ENCODE results near the gene DIO3.
A peak's percentile ranks its signal among the peaks of the same experiment; 100 is the strongest.

The DIO3 gene

GRCh38 chr14:101561145-101561896 lies at the start of gene DIO3:
DIO3 (plus strand) TSS chr14:101561495.
- peak; percentile 40 for DNase-seq

GRCh38 chr14:101511620-101512375 lies 49.5 kb upstream of the DIO3 start:
- DNase-seq = no peak

- no peak for DNase-seq
Measured at GRCh38 chr14:101512376-101512695, 49.0 kb upstream of the DIO3 start.

- DNase-seq = no peak
Measured at GRCh38 chr14:101514136-101514535, 47.2 kb upstream of the DIO3 start.

- no peak for DNase-seq
Measured at GRCh38 chr14:101516401-101516800, 44.9 kb upstream of the DIO3 start.

GRCh38 chr14:101518611-101519473 lies 42.5 kb upstream of the DIO3 start:
- DNase-seq = no peak

GRCh38 chr14:101520621-101521472 lies 40.4 kb upstream of the DIO3 start:
- DNase-seq = no peak

- DNase-seq = no peak
Measured at GRCh38 chr14:101521473-101521915, 39.8 kb upstream of the DIO3 start.

GRCh38 chr14:101521978-101522377 lies 39.3 kb upstream of the DIO3 start:
- DNase-seq = no peak

- DNase-seq = no peak
Measured at GRCh38 chr14:101525640-101526527, 35.4 kb upstream of the DIO3 start.

GRCh38 chr14:101527987-101528386 lies 33.3 kb upstream of the DIO3 start:
- DNase-seq = no peak

GRCh38 chr14:101529079-101529478 lies 32.2 kb upstream of the DIO3 start:
- DNase-seq = no peak

- no peak for DNase-seq
Measured at GRCh38 chr14:101534198-101534597, 27.1 kb upstream of the DIO3 start.

GRCh38 chr14:101535232-101535631 lies 26.1 kb upstream of the DIO3 start:
- DNase-seq = no peak

GRCh38 chr14:101535701-101536207 lies 25.5 kb upstream of the DIO3 start:
- no peak for DNase-seq

GRCh38 chr14:101537286-101537685 lies 24.0 kb upstream of the DIO3 start:
- DNase-seq = no peak

- DNase-seq = no peak
Measured at GRCh38 chr14:101538878-101539277, 22.4 kb upstream of the DIO3 start.

GRCh38 chr14:101539880-101540279 lies 21.4 kb upstream of the DIO3 start:
- no peak for DNase-seq

GRCh38 chr14:101540481-101541462 lies 20.5 kb upstream of the DIO3 start:
- DNase-seq = no peak

- DNase-seq = no peak
Measured at GRCh38 chr14:101542391-101542790, 18.9 kb upstream of the DIO3 start.
